Suprapubic skin (tissue), 4 donors: ENCODE results near the gene WFIKKN1.

Source experiments
- CTCF ChIP-seq, 2 donors: fragments of 200-600 bp in 1 of 2; fragments of 450-650 bp in 1 of 2; sonication (generic) in 1 of 2; IDR thresholded peaks; one replicate each; pipeline ENCODE4 v1.5.1; 2016 to 2019; ENCODE audit warnings: antibody characterized with exemption in 2 of 2, mild to moderate bottlenecking in 1 of 2, moderate library complexity in 1 of 2
- EP300 ChIP-seq: sonication (generic); formaldehyde crosslinking; IDR thresholded peaks from one replicate; pipeline ENCODE4 v1.6.1; 2017; ENCODE audit warnings: antibody characterized with exemption
- POLR2A ChIP-seq, 2 donors: fragments of 450-650 bp; IDR thresholded peaks; one replicate each; pipeline ENCODE4 v1.6.1; 2017; ENCODE audit warnings: antibody characterized with exemption in 2 of 2, mild to moderate bottlenecking in 2 of 2, moderate library complexity in 2 of 2
- POLR2AphosphoS5 ChIP-seq, 3 donors: sonication (generic); formaldehyde crosslinking; IDR thresholded peaks; one replicate each; pipeline ENCODE4 v1.6.1; 2017; ENCODE audit warnings: antibody characterized with exemption in 3 of 3

GRCh38 chr16:617855-618254 lies 12.9 kb upstream of the WFIKKN1 start:
- TF ChIP-seq EP300 (no peak), POLR2AphosphoS5 (IDR thresholded peaks at IDR 0.05) (no peak), CTCF (IDR thresholded peaks at IDR 0.05) (no peak), POLR2A (IDR thresholded peaks at IDR 0.05) (no peak)
